Measurements from ENCODE around the gene FMN2.
"Not testable (repeated sequence)": the region's sequence is repeated elsewhere in the genome, so short reads cannot be mapped to it uniquely, and the experiment has no call there.

FMN2 gene

GRCh38 chr1:240322943-240323342 lies 231.3 kb downstream of the FMN2 start:
- no peak for DNase-seq

- DNase-seq, result not testable (repeated sequence)
Measured at GRCh38 chr1:240328382-240328781, 236.7 kb downstream of the FMN2 start.

- DNase-seq, result no peak
Measured at GRCh38 chr1:240329443-240329842, 237.8 kb downstream of the FMN2 start.

- DNase-seq, result no peak
Measured at GRCh38 chr1:240332672-240333071, 241.0 kb downstream of the FMN2 start.

- DNase-seq, result no peak
Measured at GRCh38 chr1:240337781-240338180, 246.1 kb downstream of the FMN2 start.

- DNase-seq, result no peak
Measured at GRCh38 chr1:240338837-240339236, 247.2 kb downstream of the FMN2 start.

- DNase-seq, result no peak
Measured at GRCh38 chr1:240341365-240342250, 249.9 kb downstream of the FMN2 start.

GRCh38 chr1:240342251-240342625 lies 250.6 kb downstream of the FMN2 start:
- no peak for DNase-seq

- no peak for DNase-seq
Measured at GRCh38 chr1:240343045-240343444, 251.4 kb downstream of the FMN2 start.

- DNase-seq, result no peak
Measured at GRCh38 chr1:240343966-240344365, 252.3 kb downstream of the FMN2 start.

- no peak for DNase-seq
Measured at GRCh38 chr1:240344918-240345317, 253.2 kb downstream of the FMN2 start.

- no peak for DNase-seq
Measured at GRCh38 chr1:240349695-240350094, 258.0 kb downstream of the FMN2 start.

- no peak for DNase-seq
Measured at GRCh38 chr1:240350910-240351331, 259.2 kb downstream of the FMN2 start.

GRCh38 chr1:240351690-240352089 lies 260.0 kb downstream of the FMN2 start:
- no peak for DNase-seq

GRCh38 chr1:240352769-240353168 lies 261.1 kb downstream of the FMN2 start:
- no peak for DNase-seq

GRCh38 chr1:240356568-240356967 lies 264.9 kb downstream of the FMN2 start:
- no peak for DNase-seq

GRCh38 chr1:240362046-240362445 lies 270.4 kb downstream of the FMN2 start:
- no peak for DNase-seq

- DNase-seq, result no peak
Measured at GRCh38 chr1:240362826-240363225, 271.1 kb downstream of the FMN2 start.

- DNase-seq, result no peak
Measured at GRCh38 chr1:240363315-240363714, 271.6 kb downstream of the FMN2 start.

- DNase-seq, result no peak
Measured at GRCh38 chr1:240363914-240364313, 272.2 kb downstream of the FMN2 start.

GRCh38 chr1:240366636-240367035 lies 275.0 kb downstream of the FMN2 start:
- no peak for DNase-seq

GRCh38 chr1:240385551-240385950 lies 293.9 kb downstream of the FMN2 start:
- no peak for DNase-seq

- DNase-seq, result no peak
Measured at GRCh38 chr1:240385985-240386978, 294.6 kb downstream of the FMN2 start.

- no peak for DNase-seq
Measured at GRCh38 chr1:240387051-240387450, 295.4 kb downstream of the FMN2 start.
